HG03558 (cell line): ENCODE measurements around the gene LRBA.
"Not testable (repeated sequence)": the region's sequence is repeated elsewhere in the genome, so short reads cannot be mapped to it uniquely, and the experiment has no call there.

Experiments used
- ATAC-seq: cut with Tn5 transposase; IDR thresholded peaks from one replicate; pipeline ENCODE4 v1.9.1; 2021; ENCODE audit warnings: moderate number of reproducible peaks; ENCODE audit not compliant: unreplicated experiment; ENCODE audit errors: extremely low read depth

LRBA gene, protein sequence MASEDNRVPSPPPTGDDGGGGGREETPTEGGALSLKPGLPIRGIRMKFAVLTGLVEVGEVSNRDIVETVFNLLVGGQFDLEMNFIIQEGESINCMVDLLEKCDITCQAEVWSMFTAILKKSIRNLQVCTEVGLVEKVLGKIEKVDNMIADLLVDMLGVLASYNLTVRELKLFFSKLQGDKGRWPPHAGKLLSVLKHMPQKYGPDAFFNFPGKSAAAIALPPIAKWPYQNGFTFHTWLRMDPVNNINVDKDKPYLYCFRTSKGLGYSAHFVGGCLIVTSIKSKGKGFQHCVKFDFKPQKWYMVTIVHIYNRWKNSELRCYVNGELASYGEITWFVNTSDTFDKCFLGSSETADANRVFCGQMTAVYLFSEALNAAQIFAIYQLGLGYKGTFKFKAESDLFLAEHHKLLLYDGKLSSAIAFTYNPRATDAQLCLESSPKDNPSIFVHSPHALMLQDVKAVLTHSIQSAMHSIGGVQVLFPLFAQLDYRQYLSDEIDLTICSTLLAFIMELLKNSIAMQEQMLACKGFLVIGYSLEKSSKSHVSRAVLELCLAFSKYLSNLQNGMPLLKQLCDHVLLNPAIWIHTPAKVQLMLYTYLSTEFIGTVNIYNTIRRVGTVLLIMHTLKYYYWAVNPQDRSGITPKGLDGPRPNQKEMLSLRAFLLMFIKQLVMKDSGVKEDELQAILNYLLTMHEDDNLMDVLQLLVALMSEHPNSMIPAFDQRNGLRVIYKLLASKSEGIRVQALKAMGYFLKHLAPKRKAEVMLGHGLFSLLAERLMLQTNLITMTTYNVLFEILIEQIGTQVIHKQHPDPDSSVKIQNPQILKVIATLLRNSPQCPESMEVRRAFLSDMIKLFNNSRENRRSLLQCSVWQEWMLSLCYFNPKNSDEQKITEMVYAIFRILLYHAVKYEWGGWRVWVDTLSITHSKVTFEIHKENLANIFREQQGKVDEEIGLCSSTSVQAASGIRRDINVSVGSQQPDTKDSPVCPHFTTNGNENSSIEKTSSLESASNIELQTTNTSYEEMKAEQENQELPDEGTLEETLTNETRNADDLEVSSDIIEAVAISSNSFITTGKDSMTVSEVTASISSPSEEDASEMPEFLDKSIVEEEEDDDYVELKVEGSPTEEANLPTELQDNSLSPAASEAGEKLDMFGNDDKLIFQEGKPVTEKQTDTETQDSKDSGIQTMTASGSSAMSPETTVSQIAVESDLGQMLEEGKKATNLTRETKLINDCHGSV (N-terminal part only)

DNA sequence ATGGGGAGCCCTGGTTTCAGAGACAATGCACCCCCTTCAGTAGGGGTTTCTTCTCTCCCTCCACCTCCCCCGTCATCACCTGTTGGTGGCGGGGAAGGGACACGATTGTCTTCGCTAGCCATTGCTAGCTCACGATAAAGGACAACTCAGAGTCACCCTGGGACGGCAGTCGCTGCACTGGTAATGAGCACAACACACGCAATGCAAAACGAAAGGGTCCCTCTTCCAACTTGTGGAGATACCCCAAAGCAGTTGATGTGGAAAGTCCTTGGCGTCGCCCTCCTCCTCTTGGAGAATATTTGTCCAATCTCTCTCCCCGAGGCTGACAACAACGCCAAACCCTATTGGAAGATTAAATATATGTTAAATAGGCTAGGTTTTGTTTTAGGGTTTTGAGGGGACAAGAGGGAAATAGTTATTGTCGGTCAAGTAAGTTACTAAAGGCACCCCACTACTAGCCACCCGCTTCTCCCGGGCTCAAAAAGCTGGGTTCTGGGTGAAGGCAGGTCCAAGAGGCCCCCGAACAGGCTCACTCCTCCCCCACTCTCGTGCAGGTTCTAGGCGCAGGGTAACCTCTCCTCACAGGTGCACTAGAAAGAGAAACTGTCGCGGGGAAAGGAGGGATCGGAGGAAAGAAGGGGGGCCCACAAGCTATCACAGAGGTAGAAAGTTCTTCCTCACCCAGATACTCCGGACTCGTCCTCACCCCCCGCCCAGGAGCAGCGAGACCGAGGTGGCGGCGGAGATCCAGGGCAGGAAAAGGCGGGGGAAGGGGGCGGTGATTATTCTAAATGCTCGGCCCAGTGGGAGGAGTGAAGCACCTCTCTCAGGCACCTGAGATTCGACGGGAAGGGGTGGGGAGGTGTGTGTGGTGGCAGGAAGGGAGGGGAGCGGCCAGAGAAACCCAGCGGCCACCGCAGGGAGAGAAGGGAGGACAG is at the start of gene LRBA:
TSS of gene LRBA (minus strand) at position 764 of the 938 bp plus-strand sequence. CDS start at position 122, 642 bp downstream.
- ATAC-seq: peak; percentile 13

- ATAC-seq: not testable (repeated sequence)
Measured at GRCh38 chr4:151063143-151063542, 48.1 kb upstream of the LRBA start.

- ATAC-seq: no peak
Measured at GRCh38 chr4:151055539-151055938, 40.5 kb upstream of the LRBA start.

GRCh38 chr4:151052785-151053184 is 37.7 kb upstream of the LRBA start:
- ATAC-seq: no peak

- no peak for ATAC-seq
Measured at GRCh38 chr4:151049430-151049884, 34.4 kb upstream of the LRBA start.

GRCh38 chr4:151048913-151049312 is 33.8 kb upstream of the LRBA start:
- no peak for ATAC-seq

- no peak for ATAC-seq
Measured at GRCh38 chr4:151046609-151047008, 31.5 kb upstream of the LRBA start.

DNA sequence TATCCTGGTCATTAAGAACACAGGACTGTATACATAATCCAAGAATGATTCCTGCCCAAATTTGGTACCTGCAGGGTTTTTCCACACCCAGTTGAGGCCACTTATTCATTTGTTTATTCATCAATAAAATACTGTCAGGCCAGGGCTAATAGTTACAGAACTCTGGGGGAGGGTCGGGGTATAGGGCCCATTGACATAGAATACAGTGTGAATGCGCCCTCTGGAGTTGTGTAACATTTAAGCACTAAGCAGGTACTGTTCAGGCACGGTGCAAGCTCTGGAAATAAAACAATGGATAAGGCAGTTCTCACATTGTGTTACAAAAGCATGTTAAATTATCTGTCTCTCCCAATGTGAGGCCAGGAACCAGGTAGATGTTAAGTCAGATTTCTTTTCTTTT is 30.8 kb upstream of the LRBA start:
- no peak for ATAC-seq

GRCh38 chr4:151043803-151044515 is 28.9 kb upstream of the LRBA start:
- ATAC-seq: no peak

DNA sequence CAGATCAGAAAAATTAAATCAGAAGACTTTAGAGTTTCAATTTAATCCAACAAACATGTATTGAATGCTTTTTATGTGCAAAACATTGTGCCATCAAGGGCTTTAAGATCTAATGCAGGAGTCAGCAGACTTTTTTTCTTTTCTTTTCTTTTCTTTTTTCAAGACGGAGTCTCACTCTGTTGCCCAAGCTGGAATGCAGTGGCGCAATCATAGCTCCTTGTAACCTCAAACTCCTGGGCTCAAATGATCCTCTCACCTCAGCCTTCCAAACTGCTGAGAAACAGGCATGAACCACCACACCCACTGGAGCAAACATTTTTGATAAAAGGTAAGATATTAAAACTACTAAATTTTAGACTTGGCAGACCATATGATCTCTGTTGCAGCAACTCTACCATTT is 24.6 kb upstream of the LRBA start:
- no peak for ATAC-seq

DNA sequence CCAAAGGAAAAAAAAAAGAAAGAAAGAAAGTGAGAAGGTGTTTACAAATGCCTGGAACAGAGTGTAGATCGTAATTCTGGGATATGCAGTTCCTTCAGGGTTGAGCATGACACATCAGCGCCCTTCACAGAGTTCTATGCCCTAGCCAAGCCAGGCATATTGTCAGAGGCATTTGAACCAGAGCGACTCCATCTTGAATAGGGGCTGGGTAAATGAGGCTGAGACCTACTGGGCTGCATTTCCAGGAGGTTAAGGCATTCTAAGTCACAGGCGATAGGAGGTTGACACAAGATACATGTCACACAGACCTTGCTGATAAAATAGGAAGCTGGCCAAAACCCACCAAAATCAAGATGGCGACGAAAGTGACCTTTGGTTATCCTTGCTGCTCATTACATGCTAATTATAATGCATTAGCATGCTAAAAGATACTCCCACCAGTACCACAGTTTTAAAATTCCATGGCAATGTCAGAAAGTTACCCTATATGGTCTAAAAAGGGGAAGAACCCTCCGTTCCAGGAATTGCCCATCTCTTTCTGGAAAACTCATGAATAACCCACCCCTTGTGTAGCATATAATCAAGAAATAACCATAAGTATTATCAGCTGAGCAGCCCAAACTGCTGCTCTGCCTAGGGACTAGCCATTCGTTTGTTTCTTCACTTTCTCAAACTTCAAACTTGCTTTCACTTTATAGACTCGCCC is 23.5 kb upstream of the LRBA start:
- ATAC-seq: no peak

DNA sequence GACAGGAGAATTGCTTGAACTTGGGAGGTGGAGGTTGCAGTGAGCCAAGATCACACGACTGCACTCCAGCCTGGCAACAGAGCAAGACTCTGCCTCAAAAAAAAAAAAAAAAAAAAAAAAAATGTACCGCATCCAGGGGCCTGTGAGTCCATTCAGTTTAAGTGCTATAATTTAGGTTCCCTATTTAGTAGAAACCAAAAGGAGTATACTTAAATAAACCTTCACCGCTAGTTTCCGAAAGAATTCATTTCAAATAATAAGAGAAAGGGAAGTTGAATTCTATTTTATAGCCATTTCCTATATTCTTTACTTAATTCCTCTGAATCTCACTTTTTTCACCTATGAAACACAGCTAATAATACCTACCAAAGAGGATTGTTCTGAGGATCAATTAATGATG is 20.8 kb upstream of the LRBA start:
- ATAC-seq: no peak

DNA sequence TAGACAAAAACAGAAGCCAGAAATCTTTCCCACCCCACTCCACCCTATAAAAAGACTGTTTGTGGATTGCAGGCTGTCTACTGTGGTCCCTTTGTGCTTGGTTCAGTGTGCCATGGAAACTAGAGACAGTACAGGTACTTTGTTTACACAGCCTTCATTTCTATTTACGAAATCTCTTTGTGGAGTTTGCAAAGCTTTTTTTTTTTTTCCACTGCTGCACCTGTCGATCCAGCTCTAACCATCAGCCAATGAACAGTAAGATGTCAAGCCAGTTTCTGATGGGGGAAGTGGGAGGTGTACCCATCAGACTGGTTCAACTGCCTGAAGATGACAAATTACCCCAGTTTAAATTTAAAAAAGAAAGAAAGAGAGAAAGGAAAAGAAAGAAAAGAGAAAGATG is 20.2 kb upstream of the LRBA start:
- ATAC-seq: no peak

DNA sequence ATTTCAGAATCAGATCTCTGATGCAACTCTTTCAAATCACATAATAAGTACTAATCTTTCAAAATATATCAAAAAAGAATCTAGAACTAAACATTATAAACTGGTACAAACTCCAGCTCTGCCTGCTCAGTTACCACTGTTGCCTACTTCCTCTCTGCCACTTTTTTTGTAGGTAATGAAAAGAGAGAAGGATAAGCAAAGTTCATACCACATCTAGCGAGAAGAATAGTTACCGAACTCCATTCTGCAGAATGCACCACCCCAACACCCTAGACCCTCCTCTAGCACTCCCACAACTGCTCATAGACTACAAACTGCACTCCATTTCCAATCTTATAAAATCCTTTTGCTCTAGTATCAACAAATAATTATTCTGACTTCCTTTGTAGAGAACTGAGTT is 19.7 kb upstream of the LRBA start:
- no peak for ATAC-seq

DNA sequence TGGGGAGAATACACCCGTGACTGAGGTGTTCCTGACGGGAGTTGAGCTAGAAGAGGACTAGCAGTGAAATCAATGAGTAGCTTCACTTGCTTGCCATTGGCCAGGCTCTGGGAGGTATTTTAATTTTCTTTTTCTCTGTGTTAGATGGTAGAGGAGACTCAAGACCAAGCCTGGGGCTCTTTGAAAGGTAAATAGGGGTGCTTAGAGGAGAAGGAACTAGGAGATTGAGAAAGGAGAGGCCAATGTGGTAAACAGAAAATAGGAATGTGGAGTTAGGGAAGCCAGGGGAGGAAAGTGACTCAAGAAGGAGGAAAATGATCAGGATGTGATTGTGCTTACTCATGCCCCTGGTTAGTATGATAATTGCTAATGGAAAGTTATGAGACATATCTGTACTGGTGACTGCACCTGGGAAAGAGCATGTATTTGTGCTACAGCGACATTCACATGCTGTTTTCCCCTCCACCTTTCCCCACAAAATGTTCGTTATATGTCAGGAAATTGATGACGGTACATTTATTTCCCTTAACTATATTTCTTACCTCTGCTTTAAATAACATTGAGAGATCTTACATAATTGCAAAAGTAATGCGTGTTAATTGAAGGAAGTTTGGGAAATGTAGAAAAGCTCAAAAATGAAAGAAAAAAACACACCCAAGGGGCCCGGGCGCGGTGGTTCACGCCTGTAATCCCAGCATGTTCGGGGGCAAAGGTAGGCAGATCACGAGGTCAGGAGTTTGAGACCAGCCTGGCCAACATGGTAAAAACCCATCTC is 16.9 kb upstream of the LRBA start:
- ATAC-seq: peak; percentile 60

DNA sequence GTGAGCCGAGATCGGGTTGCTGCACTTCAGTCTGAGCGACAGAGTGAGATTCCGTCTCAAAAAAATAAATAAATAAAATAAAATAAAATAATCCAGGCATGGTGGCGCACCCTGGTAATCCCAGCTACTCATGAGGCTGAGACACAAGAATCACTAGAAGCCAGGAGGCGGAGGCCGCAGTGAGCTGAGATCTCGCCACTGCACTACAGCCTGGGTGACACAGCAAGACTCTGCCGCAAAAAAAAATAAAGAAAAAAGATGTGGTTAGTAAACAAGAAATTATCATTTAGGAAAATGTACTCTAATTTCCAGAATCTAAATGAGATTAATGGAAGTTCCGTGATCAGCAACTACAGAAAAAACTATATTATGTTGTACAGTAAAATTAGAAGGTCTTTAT is 14.5 kb upstream of the LRBA start:
- ATAC-seq: no peak

DNA sequence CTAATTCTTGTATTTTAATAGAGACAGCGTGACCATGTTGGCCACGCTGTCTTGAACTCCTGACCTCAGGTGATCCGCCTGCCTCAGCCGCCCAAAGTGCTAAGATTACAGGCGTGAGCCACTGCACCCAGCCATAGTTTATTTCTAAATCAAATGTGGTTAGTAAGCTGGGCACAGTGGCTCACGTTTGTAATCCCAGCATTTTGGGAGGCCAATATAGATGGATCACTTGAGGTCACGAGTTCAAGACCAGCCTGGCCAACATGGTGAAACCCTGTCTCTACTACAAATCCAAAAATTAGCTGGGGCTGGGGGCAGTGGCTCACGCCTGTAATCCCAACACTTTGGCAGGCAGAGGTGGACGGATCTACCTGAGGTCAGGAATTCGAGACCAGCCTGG is 13.9 kb upstream of the LRBA start:
- ATAC-seq: not testable (repeated sequence)
